ENCODE data around the gene TRPV4. TPM values are rescaled to one million over a fixed set of nuclear protein-coding genes. Genes with fewer than 3 reads are reported as not detected.

Gene TRPV4
- total RNA-seq, 1 donor from 2014 or later, result 0.75 TPM

DNA sequence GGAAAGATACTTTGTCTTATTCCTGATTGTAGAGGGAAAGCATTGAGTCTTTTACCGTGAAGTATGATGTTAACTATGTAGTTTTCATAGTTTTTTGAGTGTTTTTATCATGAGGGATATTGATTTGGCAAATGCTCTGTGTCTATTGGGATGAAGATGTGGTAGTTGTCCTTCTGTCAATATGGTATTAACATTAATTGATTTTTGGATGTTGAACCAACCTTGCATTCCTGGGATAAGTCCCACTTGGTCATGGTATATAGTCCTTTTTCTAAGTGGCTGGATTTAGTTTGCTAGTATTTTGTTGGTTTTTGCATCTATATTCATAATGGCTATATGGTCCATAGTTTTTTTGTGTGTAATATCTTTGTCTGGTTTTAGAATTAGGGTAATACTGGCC, 76.7 kb downstream of the TRPV4 start:
- Histone ChIP-seq H2AFZ (ENCODE audit: low read depth, low read length) (no peak overlapping the region), H3K36me3 (ENCODE audit: insufficient read depth, low read length) (no peaks in the 10 kb centered on the region), H3K79me2 (ENCODE audit: insufficient read depth, low read length) (no peaks in the 10 kb centered on the region), H4K20me1 (ENCODE audit: insufficient read depth, low read length) (no peaks in the 10 kb centered on the region), H3K9me3 (ENCODE audit: insufficient read depth, low read depth, low read length) (no peaks in the 10 kb centered on the region), H3K27ac (ENCODE audit: low read depth, low read length) (no peak overlapping the region), H3K27me3 (ENCODE audit: insufficient read depth, low read length) (no peaks in the 10 kb centered on the region), H3K4me2 (ENCODE audit: low read length) (no peak overlapping the region), H3K4me1 (ENCODE audit: insufficient read depth, low read length) (no peaks in the 10 kb centered on the region), H3K4me3 (ENCODE audit: insufficient read depth, low read depth, low read length) (no peak overlapping the region), H3K9ac (ENCODE audit: low read length) (no peak overlapping the region)
- Mint-ChIP-seq H3K36me3 (ENCODE audit: low read depth, unreplicated experiment) (peaks cover 2% of the 10 kb centered on the region), H3K4me1 (ENCODE audit: low read depth, unreplicated experiment) (no peaks in the 10 kb centered on the region), H3K27ac (ENCODE audit: unreplicated experiment) (no peak overlapping the region), H3K27me3 (ENCODE audit: low read depth, unreplicated experiment) (no peaks in the 10 kb centered on the region), H3K9me3 (ENCODE audit: unreplicated experiment) (peaks cover 13% of the 10 kb centered on the region), H3K4me3 (ENCODE audit: unreplicated experiment) (no peak overlapping the region)
- no peak for TF ChIP-seq CTCF (IDR thresholded peaks at IDR 0.05; ENCODE audit: insufficient read depth, low read depth, low read length)
- TF ChIP-seq EZH2 (IDR thresholded peaks at IDR 0.05; ENCODE audit: insufficient read depth, low read length), result no peak
- no peak for DNase-seq (ENCODE audit: low read depth)
- no peak for FAIRE-seq

DNA sequence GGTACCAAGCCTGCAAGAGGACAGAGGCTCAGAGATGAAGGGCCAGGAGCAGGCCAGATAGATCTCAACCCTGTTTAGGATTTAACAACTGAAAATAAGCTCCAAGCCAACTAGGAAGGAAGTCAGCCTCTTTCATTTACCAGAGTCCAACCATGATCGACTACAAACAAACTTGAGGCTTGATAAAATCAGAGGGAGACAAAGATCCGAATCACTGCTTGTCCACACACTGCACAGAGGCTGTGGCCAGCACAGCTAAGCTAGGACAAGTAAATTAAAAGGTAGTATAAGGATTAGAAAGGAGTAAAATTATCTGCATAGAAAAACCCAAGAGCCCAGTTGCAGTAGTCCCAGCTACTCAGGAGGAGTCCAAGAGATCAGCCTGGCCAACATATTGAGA, 79.2 kb downstream of the TRPV4 start:
- H3K9ac ChIP-seq (ENCODE audit: low read length), result no peak overlapping the region
- DNase-seq (ENCODE audit: low read depth) (no peak), FAIRE-seq (no peak)
- H3K27me3 Mint-ChIP-seq (ENCODE audit: low read depth, unreplicated experiment), result no peaks in the 10 kb centered on the region
- H3K27ac Mint-ChIP-seq (ENCODE audit: unreplicated experiment), result no peak overlapping the region
- no peak overlapping the region for H3K4me3 ChIP-seq (ENCODE audit: insufficient read depth, low read depth, low read length)
- TF ChIP-seq CTCF (IDR thresholded peaks at IDR 0.05; ENCODE audit: insufficient read depth, low read depth, low read length) (no peak), EZH2 (IDR thresholded peaks at IDR 0.05; ENCODE audit: insufficient read depth, low read length) (no peak)
- H3K4me1 Mint-ChIP-seq (ENCODE audit: low read depth, unreplicated experiment), result no peaks in the 10 kb centered on the region
- no peaks in the 10 kb centered on the region for H3K4me1 ChIP-seq (ENCODE audit: insufficient read depth, low read length)
- H3K36me3 Mint-ChIP-seq (ENCODE audit: low read depth, unreplicated experiment), result peaks cover 2% of the 10 kb centered on the region
- no peak overlapping the region for H3K4me3 Mint-ChIP-seq (ENCODE audit: unreplicated experiment)
- H3K9me3 ChIP-seq (ENCODE audit: insufficient read depth, low read depth, low read length), result peaks cover 4% of the 10 kb centered on the region
- H2AFZ ChIP-seq (ENCODE audit: low read depth, low read length), result no peak overlapping the region
- no peak overlapping the region for H3K4me2 ChIP-seq (ENCODE audit: low read length)
- peaks cover 21% of the 10 kb centered on the region for H3K9me3 Mint-ChIP-seq (ENCODE audit: unreplicated experiment)
- H3K27me3 ChIP-seq (ENCODE audit: insufficient read depth, low read length), result no peaks in the 10 kb centered on the region
- no peaks in the 10 kb centered on the region for H3K79me2 ChIP-seq (ENCODE audit: insufficient read depth, low read length)
- no peak overlapping the region for H3K27ac ChIP-seq (ENCODE audit: low read depth, low read length)
- H3K36me3 ChIP-seq (ENCODE audit: insufficient read depth, low read length), result no peaks in the 10 kb centered on the region
- no peaks in the 10 kb centered on the region for H4K20me1 ChIP-seq (ENCODE audit: insufficient read depth, low read length)

DNA sequence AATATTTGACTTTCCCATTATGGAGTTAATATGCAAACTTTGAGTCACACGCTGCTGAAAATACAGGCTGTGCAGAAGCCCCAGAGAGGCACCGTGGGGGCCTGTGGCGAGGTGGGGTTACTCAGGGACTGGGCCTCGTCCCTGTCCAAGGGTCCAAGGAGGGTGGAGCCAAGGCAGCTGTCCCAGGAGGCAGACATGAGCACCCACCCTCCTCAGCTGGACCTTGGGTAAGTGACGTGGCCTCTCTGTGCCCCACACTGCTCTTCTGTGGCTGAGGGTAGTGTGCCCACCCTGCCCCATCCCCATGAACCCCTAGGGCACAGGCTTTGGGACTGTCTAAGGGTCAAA, 80.2 kb downstream of the TRPV4 start:
- DNase-seq (ENCODE audit: low read depth) (no peak), FAIRE-seq (no peak)
- Histone ChIP-seq H3K9me3 (ENCODE audit: insufficient read depth, low read depth, low read length) (peaks cover 4% of the 10 kb centered on the region), H3K79me2 (ENCODE audit: insufficient read depth, low read length) (no peaks in the 10 kb centered on the region), H3K4me1 (ENCODE audit: insufficient read depth, low read length) (no peaks in the 10 kb centered on the region), H3K36me3 (ENCODE audit: insufficient read depth, low read length) (no peaks in the 10 kb centered on the region), H2AFZ (ENCODE audit: low read depth, low read length) (no peak overlapping the region), H3K27me3 (ENCODE audit: insufficient read depth, low read length) (no peaks in the 10 kb centered on the region), H4K20me1 (ENCODE audit: insufficient read depth, low read length) (no peaks in the 10 kb centered on the region), H3K27ac (ENCODE audit: low read depth, low read length) (no peak overlapping the region), H3K9ac (ENCODE audit: low read length) (no peak overlapping the region), H3K4me3 (ENCODE audit: insufficient read depth, low read depth, low read length) (no peak overlapping the region), H3K4me2 (ENCODE audit: low read length) (no peak overlapping the region)
- Mint-ChIP-seq H3K27ac (ENCODE audit: unreplicated experiment) (no peak overlapping the region), H3K27me3 (ENCODE audit: low read depth, unreplicated experiment) (no peaks in the 10 kb centered on the region), H3K4me3 (ENCODE audit: unreplicated experiment) (no peak overlapping the region), H3K36me3 (ENCODE audit: low read depth, unreplicated experiment) (peaks cover 2% of the 10 kb centered on the region), H3K9me3 (ENCODE audit: unreplicated experiment) (peaks cover 21% of the 10 kb centered on the region), H3K4me1 (ENCODE audit: low read depth, unreplicated experiment) (no peaks in the 10 kb centered on the region)
- no peak for TF ChIP-seq CTCF (IDR thresholded peaks at IDR 0.05; ENCODE audit: insufficient read depth, low read depth, low read length)
- TF ChIP-seq EZH2 (IDR thresholded peaks at IDR 0.05; ENCODE audit: insufficient read depth, low read length), result no peak

Measured in astrocyte (in vitro differentiated cells and primary cell).